PC-3 (cell line): Measurements from ENCODE around the gene MAML3.

ENCODE experiments used
- CTCF ChIP-seq: fragments of 300-600 bp; sonication (generic); conservative IDR thresholded peaks from 2 replicates; pipeline ENCODE4 v1.5.1; 2017; ENCODE audit warnings: antibody characterized with exemption, low read depth, mild to moderate bottlenecking, low read length
- EZH2 ChIP-seq: fragments of 300-600 bp; sonication (generic); IDR thresholded peaks from one replicate; pipeline ENCODE4 v1.6.1; 2017; ENCODE audit warnings: antibody characterized with exemption, mild to moderate bottlenecking, low read length; ENCODE audit not compliant: unreplicated experiment

- no peak for TF ChIP-seq EZH2
- no peak for TF ChIP-seq CTCF
Observed at GRCh38 chr4:139968831-139969230, 185.2 kb downstream of the MAML3 start.
